ENCODE measurements around the gene TWIST2.
A peak's percentile ranks its signal among the peaks of the same experiment; 100 is the strongest.

The TWIST2 gene

DNA sequence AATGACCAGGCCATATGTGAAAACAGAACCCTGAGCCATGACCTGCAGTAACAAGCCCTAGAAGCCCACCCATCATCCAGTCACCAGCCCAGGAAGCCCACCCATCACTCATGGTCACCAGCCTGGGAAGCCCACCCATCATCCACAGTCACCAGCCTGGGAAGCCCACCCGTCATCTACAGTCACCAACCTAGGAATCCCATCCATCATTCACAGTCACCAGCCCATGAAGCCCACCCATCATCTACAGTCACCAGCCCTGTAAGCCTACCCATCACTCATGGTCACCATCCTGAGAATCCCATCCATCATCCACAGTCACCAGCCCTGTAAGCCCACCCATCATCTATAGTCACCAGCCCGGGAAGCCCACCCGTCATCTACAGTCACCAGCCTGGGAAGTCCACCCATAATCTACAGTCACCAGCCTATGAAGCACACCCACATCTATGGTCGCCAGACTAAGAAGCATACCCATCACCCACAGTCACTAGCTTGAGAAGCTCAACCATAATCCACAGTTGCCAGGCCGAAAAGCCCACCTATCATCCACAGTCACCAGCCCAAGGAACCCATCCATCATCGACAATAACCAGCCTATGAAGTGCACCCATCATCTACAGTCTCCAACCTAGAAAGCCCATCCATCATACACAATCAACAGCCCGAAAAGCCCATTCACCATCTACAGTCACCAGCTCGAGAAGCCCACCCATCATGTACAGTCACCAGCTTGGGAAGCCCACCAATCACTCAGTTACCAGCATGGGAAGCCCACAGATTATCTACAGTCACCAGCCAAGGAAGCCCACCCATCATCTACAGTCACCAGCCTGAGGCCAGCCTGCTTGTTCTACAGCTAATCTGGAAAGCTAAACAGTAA, 91.9 kb downstream of the TWIST2 start:
- no peak for DNase-seq (ENCODE audit: low spot score)

DNA sequence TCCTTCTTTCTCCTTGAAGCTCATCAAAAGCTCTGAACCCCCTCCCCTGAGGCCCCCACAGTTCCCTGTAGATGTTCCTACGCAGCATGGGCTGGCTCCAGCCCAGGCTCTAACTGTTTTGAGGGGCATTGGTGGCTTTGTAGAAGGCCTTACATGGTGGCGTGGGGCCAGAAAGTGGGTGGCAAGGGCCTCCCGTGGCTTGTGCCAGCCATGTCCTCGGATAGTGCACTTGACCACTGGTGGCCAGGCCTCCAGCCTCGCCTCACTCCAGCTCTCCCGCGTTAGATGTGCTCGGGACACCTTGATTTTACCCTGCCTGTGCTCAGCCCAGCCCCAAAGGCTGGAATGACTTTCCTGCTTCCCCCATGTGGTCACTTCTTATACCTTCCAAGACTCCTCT, 92.9 kb downstream of the TWIST2 start:
- no peak for DNase-seq (ENCODE audit: low spot score)

GRCh38 chr2:238941262-238941792, 93.4 kb downstream of the TWIST2 start:
- no peak for DNase-seq (ENCODE audit: low spot score)

- DNase-seq (ENCODE audit: low spot score) = no peak
Observed at GRCh38 chr2:238942080-238942725, 94.3 kb downstream of the TWIST2 start.

- no peak for DNase-seq (ENCODE audit: low spot score)
Observed at GRCh38 chr2:238942726-238943300, 94.9 kb downstream of the TWIST2 start.

DNA sequence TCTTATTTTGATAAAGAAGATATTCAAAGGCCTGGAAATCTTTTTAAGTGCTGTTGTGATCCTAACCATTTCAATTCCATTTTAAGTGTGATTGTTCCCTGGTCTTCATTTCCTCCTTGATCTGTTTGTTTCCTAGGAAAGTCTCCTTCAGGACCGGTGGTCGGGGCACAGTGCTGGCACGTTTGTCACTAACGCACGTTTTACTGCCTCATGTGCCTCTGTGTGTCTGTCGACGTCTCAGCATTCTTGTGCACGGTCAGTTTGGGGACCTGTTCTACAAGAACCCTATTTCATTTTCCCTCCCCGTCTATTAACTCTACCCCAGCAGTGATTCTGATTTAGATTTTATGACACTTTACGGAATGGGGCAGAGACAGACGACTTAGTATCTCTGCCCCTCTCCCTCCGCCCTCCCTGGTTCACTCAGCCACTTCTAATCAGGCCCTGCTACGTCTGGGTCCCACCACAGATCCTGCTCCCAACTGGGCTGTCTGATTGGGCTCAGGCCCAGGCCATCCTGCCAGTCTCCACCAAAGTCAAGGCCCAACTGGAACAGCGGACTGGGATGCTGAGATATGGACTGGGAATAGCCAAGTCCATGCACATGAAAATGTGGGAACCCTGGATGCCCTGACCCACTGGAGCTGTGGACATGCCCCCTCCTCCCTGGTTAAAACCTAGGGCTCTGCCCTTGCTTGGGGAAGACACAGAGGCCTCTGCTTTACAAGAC, 95.6 kb downstream of the TWIST2 start:
- DNase-seq (ENCODE audit: low spot score) = no peak

GRCh38 chr2:238945433-238946150, 97.7 kb downstream of the TWIST2 start:
- DNase-seq (ENCODE audit: low spot score) = peak; percentile 80

GRCh38 chr2:238946318-238947242, 98.7 kb downstream of the TWIST2 start:
- DNase-seq (ENCODE audit: low spot score) = no peak

DNA sequence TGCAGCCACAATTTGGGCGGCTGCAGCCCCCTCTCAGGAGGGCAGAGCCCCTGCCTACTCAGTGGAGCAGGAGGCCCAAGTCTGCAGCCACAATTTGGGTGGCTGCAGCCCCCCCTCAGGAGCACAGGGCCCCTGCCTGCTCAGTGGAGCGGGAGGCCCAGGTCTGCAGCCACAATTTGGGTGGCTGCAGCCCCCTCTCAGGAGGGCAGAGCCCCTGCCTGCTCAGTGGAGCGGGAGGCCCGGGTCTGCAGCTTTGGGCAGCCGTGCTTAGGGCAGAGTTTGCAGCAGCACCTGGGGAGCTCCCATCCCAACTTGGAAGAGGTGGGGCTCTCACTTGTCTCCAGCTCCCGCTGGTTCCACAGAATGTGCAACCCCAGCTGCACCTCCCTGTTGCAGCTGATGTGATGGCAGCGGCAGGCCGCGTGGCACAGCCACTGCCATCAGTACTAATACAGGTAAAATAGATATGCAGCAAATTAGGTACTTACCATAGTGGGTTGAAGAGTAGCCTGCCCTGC, 99.4 kb downstream of the TWIST2 start:
- DNase-seq (ENCODE audit: low spot score) = no peak

GRCh38 chr2:238947920-238948710, 100.2 kb downstream of the TWIST2 start:
- peak; percentile 89 for DNase-seq (ENCODE audit: low spot score)

DNA sequence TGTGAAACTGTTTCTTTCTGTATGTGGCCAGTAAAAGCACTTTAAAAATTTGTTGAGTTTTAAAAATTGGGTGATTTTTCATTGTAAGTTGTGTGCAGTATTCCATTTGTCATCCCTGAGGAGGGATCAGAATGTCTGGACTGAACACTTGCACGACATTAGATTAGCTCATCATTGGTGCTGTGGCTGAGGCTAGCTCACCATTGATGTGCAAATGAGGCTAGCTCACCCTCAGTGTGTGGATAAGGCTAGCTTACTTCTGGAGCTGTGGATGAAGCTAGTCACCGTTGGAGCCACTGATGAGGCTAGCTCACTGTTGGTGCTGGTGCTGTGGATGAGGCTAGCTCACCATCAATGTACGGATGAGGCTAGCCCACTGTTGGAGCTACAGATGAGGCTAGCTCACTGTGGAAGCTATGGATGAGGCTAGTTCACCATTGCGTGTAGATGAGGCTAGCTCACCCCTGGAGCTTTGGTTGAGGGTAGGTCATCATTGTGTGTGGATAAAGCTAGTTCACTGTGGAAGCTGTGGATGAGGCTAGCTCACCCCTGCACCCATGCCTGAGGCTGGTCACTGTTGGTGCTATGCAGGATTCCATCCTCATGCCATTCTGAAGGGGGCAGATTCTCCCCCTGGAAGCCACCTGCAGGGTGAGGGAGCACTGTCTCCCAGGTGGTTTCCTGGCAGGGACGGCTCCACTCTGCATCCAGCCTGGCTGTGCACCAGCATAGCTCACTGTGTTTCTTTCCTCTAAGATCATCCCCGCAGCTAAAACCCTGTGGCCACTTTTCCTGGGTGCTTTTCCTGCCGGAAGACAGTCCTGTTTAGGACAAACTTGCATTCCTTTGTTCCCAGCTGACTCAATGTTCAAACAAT, 101.1 kb downstream of the TWIST2 start:
- DNase-seq (ENCODE audit: low spot score) = peak; percentile 51

- DNase-seq (ENCODE audit: low spot score) = no peak
Observed at GRCh38 chr2:238949710-238950345, 101.9 kb downstream of the TWIST2 start.

DNA sequence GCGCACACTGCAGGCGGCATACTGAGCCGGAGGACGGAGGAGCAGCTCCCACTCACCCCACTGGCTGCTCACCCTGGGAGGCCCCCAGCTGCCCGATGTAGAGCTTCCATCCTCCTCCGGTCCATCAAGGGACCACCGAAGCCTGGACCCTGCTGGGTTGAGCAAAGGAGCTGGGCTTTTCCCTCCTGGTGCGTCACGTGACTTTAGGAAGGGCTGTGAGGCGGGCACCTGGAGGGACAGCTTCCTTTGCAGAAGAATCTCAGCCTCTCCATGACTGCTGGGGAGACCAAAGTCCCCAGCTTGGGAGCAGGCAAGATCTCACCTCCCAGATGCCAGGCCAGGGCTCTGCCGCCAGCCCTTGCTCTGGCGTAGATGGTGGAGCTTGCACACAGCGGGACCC, 102.7 kb downstream of the TWIST2 start:
- DNase-seq (ENCODE audit: low spot score) = no peak

GRCh38 chr2:238952261-238952919, 104.5 kb downstream of the TWIST2 start:
- DNase-seq (ENCODE audit: low spot score) = peak; percentile 58

DNA sequence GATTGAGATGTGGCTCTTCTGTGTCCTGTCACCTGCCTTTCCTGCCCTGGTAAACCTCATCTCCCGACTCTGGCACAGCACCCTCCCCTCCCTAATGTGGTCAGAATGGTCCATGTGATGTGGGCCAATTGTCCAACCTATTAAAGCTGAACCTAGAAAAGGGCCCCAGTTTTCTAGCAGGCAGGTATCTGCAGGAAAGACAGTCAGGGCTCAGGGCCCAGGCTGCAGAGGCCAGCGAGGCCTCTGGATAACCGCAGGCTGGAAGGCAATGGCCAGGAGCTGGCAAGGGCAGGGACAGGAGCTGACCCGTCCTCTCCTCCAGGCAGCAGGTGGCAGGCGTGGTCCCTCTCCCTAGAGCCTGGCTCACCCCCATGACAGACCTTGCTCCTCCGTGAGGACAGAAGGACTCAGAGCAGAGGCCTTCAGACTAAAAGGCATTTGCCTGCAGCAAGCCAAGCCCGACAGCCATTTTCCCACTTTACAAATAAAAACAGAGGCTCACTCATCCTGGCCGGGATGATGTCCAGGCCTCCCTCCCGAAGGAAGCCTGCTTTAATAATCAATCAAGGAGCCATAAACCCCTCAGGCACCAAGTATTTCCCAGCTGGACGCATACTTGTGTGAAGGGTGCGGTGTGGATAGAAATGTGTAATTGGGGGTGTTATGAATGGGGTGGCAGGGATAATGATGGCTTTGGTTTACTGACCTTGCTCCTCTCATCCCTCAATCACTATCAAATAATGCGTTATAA, 107.1 kb downstream of the TWIST2 start:
- no peak for DNase-seq (ENCODE audit: low spot score)

Data from AG20443 (cell line).